Measurements from ENCODE around the gene IL20RA. TPM values are rescaled to one million over a fixed set of nuclear protein-coding genes. Genes with fewer than 3 reads are reported as not detected.

IL20RA gene
- total RNA-seq, 1 donor from 2014 or later, result 10.1 TPM

GRCh38 chr6:136971609-136972008 lies 73.2 kb downstream of the IL20RA start:
- H3K27ac ChIP-seq (replicated peaks), result no peak overlapping the region
- no peak overlapping the region for H3K4me3 ChIP-seq
- intact Hi-C loops (cut with micrococcal nuclease), result no loop called here
- H3K9me3 ChIP-seq (replicated peaks), result no peaks in the 10 kb centered on the region
- DNase-seq, result no peak
- H3K27me3 ChIP-seq (ENCODE audit: low read depth), result peaks cover 9% of the 10 kb centered on the region
- H3K36me3 ChIP-seq, result no peaks in the 10 kb centered on the region
- peaks cover 19% of the 10 kb centered on the region for H3K4me1 ChIP-seq
- TF ChIP-seq, protein P1, sequence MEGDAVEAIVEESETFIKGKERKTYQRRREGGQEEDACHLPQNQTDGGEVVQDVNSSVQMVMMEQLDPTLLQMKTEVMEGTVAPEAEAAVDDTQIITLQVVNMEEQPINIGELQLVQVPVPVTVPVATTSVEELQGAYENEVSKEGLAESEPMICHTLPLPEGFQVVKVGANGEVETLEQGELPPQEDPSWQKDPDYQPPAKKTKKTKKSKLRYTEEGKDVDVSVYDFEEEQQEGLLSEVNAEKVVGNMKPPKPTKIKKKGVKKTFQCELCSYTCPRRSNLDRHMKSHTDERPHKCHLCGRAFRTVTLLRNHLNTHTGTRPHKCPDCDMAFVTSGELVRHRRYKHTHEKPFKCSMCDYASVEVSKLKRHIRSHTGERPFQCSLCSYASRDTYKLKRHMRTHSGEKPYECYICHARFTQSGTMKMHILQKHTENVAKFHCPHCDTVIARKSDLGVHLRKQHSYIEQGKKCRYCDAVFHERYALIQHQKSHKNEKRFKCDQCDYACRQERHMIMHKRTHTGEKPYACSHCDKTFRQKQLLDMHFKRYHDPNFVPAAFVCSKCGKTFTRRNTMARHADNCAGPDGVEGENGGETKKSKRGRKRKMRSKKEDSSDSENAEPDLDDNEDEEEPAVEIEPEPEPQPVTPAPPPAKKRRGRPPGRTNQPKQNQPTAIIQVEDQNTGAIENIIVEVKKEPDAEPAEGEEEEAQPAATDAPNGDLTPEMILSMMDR (IDR thresholded peaks at IDR 0.05; ENCODE audit: borderline replicate concordance), result no peak

DNA sequence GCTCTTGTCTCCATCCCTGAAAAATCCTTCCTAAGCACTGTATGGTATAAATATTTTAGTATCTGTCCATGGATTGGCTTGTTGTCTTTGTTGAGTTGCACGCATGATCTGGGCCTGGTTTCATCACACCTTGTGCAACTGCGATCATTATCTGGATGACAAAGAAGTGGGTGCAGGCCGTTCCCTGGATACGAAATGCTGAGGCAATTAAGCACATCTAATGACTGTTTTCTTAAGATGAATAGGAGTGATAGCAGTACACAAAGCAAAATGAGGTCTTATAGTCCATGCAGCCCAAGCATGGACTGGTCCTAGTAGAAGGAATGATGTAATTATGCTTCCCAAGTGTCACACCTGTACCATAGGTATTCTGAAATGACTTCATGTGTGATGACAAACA lies 74.8 kb downstream of the IL20RA start:
- intact Hi-C loops (cut with micrococcal nuclease), result no loop called here
- H3K27me3 ChIP-seq (ENCODE audit: low read depth), result peaks cover 13% of the 10 kb centered on the region
- no peak overlapping the region for H3K4me3 ChIP-seq
- peak overlapping the region; percentile 86 for H3K27ac ChIP-seq (replicated peaks)
- H3K36me3 ChIP-seq, result no peaks in the 10 kb centered on the region
- no peaks in the 10 kb centered on the region for H3K9me3 ChIP-seq (replicated peaks)
- TF ChIP-seq, protein P1 (IDR thresholded peaks at IDR 0.05; ENCODE audit: borderline replicate concordance), result no peak
- H3K4me1 ChIP-seq, result peaks cover 19% of the 10 kb centered on the region
- no peak for DNase-seq

DNA sequence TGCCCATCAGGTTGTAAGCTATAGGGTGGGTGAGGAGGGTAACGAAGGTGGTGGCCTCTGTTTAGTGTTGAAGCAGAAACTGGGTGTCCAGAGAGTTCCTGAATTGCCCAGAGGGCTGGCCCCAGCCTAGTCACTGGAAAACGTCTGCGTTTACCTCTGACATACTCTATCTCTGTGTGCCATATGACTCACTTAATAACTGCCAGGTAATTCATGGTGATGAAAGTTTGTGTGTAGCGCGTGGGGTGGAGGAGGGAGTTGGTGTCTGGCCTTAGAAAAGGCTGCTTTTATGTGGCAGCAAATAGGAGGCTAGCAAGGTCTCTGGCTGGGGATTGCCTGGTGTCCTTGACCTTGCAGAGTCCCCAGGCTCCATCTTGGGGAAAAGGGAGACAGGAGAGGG lies 75.3 kb downstream of the IL20RA start:
- peak overlapping the region; percentile 86 for H3K27ac ChIP-seq (replicated peaks)
- peak; percentile 26 for DNase-seq
- TF ChIP-seq, protein P1 (IDR thresholded peaks at IDR 0.05; ENCODE audit: borderline replicate concordance), result no peak
- no peaks in the 10 kb centered on the region for H3K9me3 ChIP-seq (replicated peaks)
- peaks cover 13% of the 10 kb centered on the region for H3K27me3 ChIP-seq (ENCODE audit: low read depth)
- intact Hi-C loops (cut with micrococcal nuclease), result no loop called here
- H3K4me3 ChIP-seq, result no peak overlapping the region
- no peaks in the 10 kb centered on the region for H3K36me3 ChIP-seq
- peaks cover 18% of the 10 kb centered on the region for H3K4me1 ChIP-seq

- intact Hi-C loops (cut with micrococcal nuclease), result no loop called here
- Histone ChIP-seq H3K4me1 (peaks cover 19% of the 10 kb centered on the region), H3K4me3 (no peak overlapping the region), H3K27ac (replicated peaks) (peak overlapping the region; percentile 86), H3K27me3 (ENCODE audit: low read depth) (peaks cover 13% of the 10 kb centered on the region), H3K9me3 (replicated peaks) (no peaks in the 10 kb centered on the region), H3K36me3 (no peaks in the 10 kb centered on the region)
- TF ChIP-seq, protein P1 (IDR thresholded peaks at IDR 0.05; ENCODE audit: borderline replicate concordance), result no peak
- peak; percentile 82 for DNase-seq
These were observed 75.9 kb downstream of the IL20RA start for GRCh38 chr6:136968837-136969236.

- H3K36me3 ChIP-seq, result no peaks in the 10 kb centered on the region
- peak; percentile 71 for DNase-seq
- TF ChIP-seq, protein P1 (IDR thresholded peaks at IDR 0.05; ENCODE audit: borderline replicate concordance), result peak; percentile 70
- H3K27ac ChIP-seq (replicated peaks), result peak overlapping the region; percentile 86
- no peak overlapping the region for H3K4me3 ChIP-seq
- intact Hi-C loops (cut with micrococcal nuclease), result no loop called here
- H3K4me1 ChIP-seq, result peaks cover 22% of the 10 kb centered on the region
- no peaks in the 10 kb centered on the region for H3K9me3 ChIP-seq (replicated peaks)
- H3K27me3 ChIP-seq (ENCODE audit: low read depth), result peaks cover 13% of the 10 kb centered on the region
These were observed 76.7 kb downstream of the IL20RA start for GRCh38 chr6:136967876-136968752.
